GM12874 (cell line): ENCODE data around the gene ACOT11.

Source experiments
- TF ChIP-seq, protein P1 (sequence below): IDR thresholded peaks from 2 replicates; pipeline ENCODE4 v1.5.1; 2011; ENCODE audit warnings: low read depth, mild to moderate bottlenecking, control low read depth, low read length, moderate library complexity; ENCODE audit not compliant: insufficient read depth

ACOT11 gene

DNA sequence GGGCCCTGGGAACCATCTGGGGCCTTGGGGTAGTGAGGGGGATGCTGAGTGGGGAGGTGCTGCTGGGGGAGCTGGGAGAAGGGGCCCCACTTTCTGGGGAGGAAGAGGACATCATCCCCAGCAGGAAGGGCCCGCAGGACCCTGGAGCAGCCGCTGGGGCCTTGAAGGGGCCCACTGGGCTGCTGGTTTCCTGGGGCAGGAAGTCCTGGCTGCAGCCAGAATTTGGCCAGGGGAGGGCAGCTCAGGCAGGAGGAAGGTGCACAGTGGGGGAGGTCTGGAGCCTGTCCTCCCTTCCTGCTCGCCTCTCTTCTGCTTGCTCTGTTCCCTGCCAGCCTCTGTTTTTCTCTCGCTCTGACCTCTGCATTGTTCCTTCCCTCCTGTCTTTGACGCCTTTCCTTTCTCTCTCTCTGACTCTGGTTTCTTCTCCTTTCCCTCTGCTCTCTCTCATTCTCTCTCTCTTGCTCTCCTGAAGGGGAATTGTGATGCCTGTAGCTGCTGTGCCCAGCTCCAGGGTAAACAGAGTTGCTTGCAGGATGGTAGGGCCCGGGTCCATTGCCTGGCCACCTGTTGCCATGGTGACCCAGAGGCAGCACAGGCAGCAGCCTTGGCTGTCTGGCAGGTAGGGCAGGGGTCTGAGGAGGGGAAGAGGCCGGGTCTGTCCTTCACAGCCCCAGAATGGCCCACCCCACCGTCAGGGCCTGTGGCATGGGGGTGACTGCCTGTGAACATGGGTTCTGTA is 23.9 kb downstream of the ACOT11 start:
- TF ChIP-seq, protein P1, sequence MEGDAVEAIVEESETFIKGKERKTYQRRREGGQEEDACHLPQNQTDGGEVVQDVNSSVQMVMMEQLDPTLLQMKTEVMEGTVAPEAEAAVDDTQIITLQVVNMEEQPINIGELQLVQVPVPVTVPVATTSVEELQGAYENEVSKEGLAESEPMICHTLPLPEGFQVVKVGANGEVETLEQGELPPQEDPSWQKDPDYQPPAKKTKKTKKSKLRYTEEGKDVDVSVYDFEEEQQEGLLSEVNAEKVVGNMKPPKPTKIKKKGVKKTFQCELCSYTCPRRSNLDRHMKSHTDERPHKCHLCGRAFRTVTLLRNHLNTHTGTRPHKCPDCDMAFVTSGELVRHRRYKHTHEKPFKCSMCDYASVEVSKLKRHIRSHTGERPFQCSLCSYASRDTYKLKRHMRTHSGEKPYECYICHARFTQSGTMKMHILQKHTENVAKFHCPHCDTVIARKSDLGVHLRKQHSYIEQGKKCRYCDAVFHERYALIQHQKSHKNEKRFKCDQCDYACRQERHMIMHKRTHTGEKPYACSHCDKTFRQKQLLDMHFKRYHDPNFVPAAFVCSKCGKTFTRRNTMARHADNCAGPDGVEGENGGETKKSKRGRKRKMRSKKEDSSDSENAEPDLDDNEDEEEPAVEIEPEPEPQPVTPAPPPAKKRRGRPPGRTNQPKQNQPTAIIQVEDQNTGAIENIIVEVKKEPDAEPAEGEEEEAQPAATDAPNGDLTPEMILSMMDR, result no peak

DNA sequence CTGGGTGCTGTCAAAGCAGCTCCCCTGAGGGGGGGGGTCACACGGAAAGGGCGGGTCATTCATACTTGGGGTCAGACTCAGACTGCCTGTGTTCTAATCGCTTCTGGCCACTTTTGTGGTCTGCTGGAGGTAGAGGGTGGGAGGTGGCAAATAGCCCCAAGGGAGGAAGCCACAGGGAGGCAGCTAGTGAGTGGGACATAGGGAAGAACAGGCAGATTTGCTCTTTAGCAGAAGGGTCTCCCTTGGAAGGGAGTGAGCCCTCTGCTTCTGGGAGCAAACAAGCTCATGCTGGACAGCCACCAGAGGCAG is 24.5 kb downstream of the ACOT11 start:
- TF ChIP-seq, protein P1, result no peak

DNA sequence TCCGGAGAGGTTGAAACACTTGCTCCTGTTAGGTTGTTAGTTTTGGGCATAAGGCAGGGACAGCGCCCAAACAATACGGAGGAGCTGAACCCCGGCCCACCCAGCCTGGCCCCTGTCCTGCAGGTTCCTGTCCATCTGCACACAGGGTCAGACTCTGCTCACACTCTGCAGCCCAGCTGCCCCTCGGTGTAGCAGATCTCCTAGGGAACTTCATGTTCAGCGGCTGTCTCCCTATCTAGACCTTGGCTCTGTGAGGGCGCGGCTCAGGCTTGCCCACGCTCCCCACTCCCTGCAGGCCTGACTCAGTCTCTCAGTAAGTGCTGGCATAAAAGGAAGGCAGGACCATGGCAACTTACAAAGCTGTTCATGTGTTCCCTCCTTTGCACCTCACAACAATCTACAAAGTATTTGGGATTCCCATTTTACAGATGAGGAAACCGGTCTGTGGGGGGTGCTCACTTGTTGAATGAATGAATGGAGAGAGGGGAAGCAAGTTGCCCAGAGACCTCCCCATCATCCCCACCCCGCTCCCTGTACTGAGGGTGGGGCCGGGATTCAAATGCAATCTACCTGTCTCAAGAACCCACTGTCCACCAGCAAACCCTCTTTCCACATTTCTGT is 26.2 kb downstream of the ACOT11 start:
- TF ChIP-seq, protein P1, result no peak

DNA sequence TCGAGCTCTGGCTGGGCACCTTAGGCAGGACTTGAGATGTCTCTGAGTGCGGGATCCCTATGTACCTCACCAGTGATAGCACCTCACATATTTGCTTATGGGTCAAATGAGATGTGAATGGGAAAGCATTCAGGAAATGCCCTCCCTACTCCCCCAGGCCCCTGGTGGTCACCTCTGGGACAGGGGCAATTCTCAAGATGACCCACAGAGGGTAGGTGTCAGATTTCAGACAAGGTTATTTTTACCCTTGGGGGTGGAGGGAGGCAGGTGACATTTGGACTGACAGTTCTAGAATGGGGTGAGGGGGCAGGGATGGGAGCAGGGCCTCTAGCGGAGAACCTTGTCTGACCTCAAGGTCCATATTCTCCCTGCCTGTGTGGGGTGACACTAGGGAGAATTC is 27.1 kb downstream of the ACOT11 start:
- TF ChIP-seq, protein P1, result no peak

DNA sequence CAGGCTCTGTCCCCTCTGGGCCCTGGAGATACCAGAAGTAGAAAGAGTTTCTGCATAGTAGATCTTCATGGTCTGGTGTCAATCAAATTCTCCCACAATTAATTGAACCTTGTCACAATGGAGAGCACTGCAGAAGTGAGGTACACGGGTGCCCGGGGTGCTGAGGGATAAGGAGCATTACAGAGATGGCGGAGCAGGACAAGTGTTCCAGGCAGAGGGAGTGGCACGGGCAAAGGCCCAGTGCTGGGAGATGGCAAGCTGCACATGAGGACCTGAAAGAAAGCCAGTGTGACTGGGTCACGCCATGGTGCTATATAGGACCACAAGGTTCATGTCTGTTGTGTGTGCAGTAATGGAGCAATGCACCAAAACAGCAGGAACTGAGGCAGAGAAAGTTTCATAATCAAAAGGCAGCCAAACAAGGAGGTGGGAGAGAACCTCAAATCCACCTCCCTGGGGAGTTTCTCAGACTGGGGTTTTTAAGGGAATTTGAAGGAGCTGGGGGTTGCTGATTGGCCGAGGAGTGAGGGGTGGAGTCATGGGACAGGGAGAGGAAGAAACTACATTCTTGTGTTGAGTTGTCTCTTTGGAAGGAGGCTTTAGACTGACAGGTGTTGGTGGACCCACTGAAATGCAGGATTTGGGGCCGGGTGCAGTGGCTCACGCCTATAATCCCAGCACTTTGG is 27.7 kb downstream of the ACOT11 start:
- TF ChIP-seq, protein P1, result no peak

DNA sequence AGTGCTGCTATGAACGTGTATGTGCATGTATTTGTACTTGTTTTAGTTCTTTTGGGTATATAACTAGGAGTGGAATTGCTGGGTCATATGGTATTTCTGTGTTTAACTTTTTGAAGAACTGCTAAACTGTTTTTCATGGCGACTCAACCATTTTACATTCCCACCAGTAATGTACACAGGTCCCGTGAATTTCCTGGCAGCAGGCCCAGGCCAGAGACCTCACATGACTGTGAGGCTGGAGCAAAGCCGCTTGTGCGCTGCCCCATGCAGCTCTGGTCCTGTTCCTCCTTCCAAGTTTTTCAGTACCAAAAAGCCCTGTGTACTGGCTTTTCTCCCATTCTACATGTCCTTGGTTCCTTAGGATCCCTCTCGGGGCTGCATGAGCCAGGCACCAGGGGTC is 29.6 kb downstream of the ACOT11 start:
- TF ChIP-seq, protein P1, result no peak

DNA sequence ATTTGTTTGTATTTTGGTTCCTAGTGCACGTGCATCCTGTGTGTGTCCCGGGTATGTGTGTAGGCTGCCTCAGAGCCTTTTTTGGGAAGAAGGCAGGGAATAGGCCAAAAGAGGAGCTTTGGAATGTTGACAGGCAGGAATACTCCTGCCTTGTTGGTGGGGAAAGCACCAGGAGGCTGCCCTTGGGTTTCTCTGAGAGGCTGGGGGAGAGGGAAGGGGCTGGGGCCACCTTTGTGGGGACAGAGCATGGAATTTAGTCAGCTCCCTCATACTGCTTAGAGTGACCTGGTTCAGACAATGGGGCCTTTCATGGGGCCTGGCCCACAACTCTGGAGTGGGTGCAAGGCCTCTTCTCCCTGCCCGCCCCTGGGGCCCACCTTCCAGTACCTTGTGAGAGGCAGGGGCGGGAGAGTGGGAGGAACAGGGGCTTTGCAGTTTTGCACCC is 31.3 kb downstream of the ACOT11 start:
- TF ChIP-seq, protein P1, result no peak
